NCI-H82 (cell line): ENCODE results near the gene SCFD2.
"Not testable (repeated sequence)": the region's sequence is repeated elsewhere in the genome, so short reads cannot be mapped to it uniquely, and the experiment has no call there.

ENCODE experiments used
- DNase-seq: peaks from one replicate; lab custom pipeline; 2025; lab: John Stamatoyannopoulos, UW

The SCFD2 gene

GRCh38 chr4:53238352-53238751 lies 127.5 kb downstream of the SCFD2 start:
- not testable (repeated sequence) for DNase-seq

GRCh38 chr4:53237811-53238210 lies 128.1 kb downstream of the SCFD2 start:
- DNase-seq: not testable (repeated sequence)

GRCh38 chr4:53236624-53237023 lies 129.2 kb downstream of the SCFD2 start:
- DNase-seq: not testable (repeated sequence)

GRCh38 chr4:53235547-53235946 lies 130.3 kb downstream of the SCFD2 start:
- DNase-seq: no peak

- no peak for DNase-seq
Observed at GRCh38 chr4:53234669-53235068, 131.2 kb downstream of the SCFD2 start.

- DNase-seq: no peak
Observed at GRCh38 chr4:53234111-53234510, 131.8 kb downstream of the SCFD2 start.

- no peak for DNase-seq
Observed at GRCh38 chr4:53233114-53233795, 132.6 kb downstream of the SCFD2 start.

GRCh38 chr4:53232371-53232770 lies 133.5 kb downstream of the SCFD2 start:
- no peak for DNase-seq

- DNase-seq: no peak
Observed at GRCh38 chr4:53228036-53228435, 137.8 kb downstream of the SCFD2 start.

GRCh38 chr4:53227451-53227850 lies 138.4 kb downstream of the SCFD2 start:
- DNase-seq: no peak

- DNase-seq: no peak
Observed at GRCh38 chr4:53221832-53222480, 143.9 kb downstream of the SCFD2 start.

- DNase-seq: not testable (repeated sequence)
Observed at GRCh38 chr4:53219148-53219547, 146.7 kb downstream of the SCFD2 start.

- DNase-seq: no peak
Observed at GRCh38 chr4:53208753-53209152, 157.1 kb downstream of the SCFD2 start.

- DNase-seq: no peak
Observed at GRCh38 chr4:53205970-53206369, 159.9 kb downstream of the SCFD2 start.

GRCh38 chr4:53199356-53199755 lies 166.5 kb downstream of the SCFD2 start:
- DNase-seq: peak; percentile 53

GRCh38 chr4:53197772-53198142 lies 168.1 kb downstream of the SCFD2 start:
- no peak for DNase-seq

GRCh38 chr4:53196882-53197771 lies 168.7 kb downstream of the SCFD2 start:
- DNase-seq: peak; percentile 83

- DNase-seq: peak; percentile 57
Observed at GRCh38 chr4:53195815-53196661, 169.8 kb downstream of the SCFD2 start.

GRCh38 chr4:53194727-53195126 lies 171.1 kb downstream of the SCFD2 start:
- DNase-seq: peak; percentile 26

- peak; percentile 24 for DNase-seq
Observed at GRCh38 chr4:53193111-53193510, 172.8 kb downstream of the SCFD2 start.

- DNase-seq: peak; percentile 58
Observed at GRCh38 chr4:53192496-53192895, 173.4 kb downstream of the SCFD2 start.

- no peak for DNase-seq
Observed at GRCh38 chr4:53191997-53192396, 173.9 kb downstream of the SCFD2 start.
